Activated CD4-positive, CD25-positive, alpha-beta regulatory T cell treated with anti-CD3 and anti-CD28 coated beads, Interleukin-2, amount 50 U/mL, for 24 hours (primary cell): ENCODE results near the gene ABHD15.

ENCODE experiments used
- ATAC-seq, 2 donors: fragments of 150-1000 bp; cut with Tn5 transposase; one replicate each; pipeline ENCODE4 v1.10.0; 2021; ENCODE audit warnings: mild to moderate bottlenecking in 1 of 2, moderate library complexity in 1 of 2

ABHD15 gene

DNA sequence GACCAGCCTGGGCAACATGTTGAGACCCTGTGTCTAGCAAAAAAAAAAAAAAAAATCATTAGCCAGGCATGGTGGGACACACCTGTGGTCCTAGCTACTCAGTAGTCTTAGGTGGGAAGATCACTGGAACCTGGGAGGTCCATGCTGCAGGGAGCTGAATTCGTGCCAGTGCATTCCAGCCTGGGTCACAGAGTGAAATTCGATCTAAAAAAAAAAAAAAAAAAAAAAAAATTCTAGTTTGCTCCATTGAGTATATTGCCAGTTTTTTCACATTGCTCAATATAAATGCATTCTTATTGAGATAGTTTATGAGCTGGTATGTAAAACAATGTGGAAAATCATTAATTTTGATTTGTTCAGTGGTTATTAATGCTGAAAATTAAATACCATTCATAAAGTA is 52.0 kb downstream of the ABHD15 start:
- no peak for ATAC-seq

DNA sequence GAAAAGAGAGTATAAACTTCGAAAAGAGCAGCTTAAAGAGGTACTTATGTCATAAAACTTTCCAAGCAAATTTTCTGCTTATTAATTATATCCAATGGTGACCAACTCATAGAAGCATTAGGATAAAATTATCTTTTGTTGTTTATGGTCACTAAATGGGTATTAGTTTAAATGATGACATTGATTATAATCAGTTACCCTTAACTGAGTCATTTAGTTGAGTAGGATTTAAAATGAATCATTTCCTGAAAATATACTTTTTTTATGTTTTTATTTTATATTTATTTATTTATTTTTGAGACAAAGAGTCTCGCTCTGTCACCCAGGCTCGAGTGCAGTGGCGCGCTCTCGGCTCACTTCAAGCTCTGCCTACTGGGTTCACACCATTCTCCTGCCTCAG is 55.9 kb downstream of the ABHD15 start:
- ATAC-seq: no peak
